T-helper 2 cell treated with Interferon-gamma antibody and Interleukin-4, amounts not matched to agents 100 ng/mL and 5 ng/mL, for 36 hours (primary cell): Measurements from ENCODE around the gene ZNF746. TPM values are rescaled to one million over a fixed set of nuclear protein-coding genes. Genes with fewer than 3 reads are reported as not detected.

Source experiments
- intact Hi-C: fragments of 100-400 bp; cut with micrococcal nuclease; formaldehyde crosslinking; loops from one replicate; pipeline ENCODE4 v1.15.1; 2023
- total RNA-seq: library from RNA; stranded (reverse); gene quantifications from 2 replicates; pipeline ENCODE4 v1.2.3, GENCODE V29; 2022

ZNF746 gene
- total RNA-seq, 1 donor from 2014 or later, result 20.5 TPM

DNA sequence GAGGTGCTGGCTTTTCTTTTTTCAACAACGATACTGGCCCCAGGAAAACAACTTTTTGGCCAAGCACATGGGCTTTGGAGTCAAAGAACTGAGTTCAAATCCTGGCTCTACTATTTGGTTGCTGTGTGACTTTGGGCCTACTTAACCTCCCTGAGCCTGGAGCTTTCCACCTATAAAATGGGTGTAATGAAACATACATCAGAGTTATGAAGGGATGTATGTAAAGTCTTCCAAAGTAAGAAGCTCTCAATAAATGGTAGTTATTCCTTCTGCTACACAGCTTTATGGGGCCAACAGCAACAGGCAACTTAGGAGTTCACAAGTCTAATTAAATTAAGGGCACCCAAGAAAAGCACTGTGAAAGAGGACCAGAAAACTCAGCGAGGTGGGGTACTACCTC is 69.7 kb downstream of the ZNF746 start:
- intact Hi-C loops, result no loop called here

- intact Hi-C loops, result no loop called here
These were observed 70.4 kb downstream of the ZNF746 start for GRCh38 chr7:149427096-149427680.

DNA sequence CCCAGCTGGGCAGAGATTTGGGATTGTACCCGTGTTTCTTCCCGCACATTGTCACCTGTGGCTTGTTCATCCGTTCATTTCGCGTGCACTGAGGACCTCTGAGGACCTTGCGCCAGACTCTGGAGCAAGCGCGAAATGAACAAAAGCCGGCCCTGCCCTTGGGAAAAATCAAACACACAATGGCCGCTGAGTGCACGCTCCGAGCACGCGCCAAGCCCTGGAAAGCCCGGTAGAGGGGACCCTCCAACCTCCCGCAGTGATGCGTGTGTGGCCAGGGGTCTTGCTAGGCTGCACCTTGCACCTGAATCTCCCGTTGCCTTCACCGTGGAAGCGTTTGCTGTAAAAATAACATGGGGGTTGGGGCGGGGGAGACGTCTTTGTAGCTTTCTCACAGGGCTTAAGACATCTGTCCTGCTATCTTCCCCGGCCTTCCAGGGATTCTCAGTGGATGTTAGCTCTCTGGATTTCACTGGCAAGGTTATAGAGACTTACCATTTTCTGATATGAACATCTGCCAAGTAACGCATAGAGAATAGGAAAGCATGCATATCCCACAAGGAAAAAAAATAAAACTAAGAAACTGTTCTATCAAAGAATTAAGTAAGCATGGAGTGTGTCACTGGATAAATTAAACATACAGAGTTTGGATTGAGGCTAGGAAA is 74.0 kb downstream of the ZNF746 start:
- intact Hi-C loops, result loop anchor here (2.0 to 5.0 kb wide), 2 partner anchors 226 to 333 kb away; partner anchors contain the start of genes ZNF282 and ZNF786

DNA sequence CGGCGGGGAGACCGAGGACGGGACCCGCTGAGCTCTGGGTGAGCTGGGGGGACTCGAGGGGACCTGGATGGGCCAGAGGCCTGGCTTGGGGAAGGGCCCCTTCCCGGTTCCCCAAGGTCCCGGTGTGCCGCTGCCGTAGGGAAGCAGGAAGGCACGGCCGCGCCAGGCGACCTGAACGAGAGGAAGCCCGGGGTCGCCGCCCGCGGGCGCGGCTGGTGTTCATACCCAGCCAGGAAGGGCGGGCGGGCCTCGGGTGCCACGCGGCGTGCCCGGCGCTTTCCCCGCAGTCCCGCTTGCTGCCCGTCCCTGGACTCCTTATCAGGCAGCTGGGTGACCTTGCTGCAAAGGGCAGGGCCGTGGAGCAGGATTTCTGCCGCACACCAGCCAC is 74.7 kb downstream of the ZNF746 start:
- intact Hi-C loops, result loop anchor here (1.0 to 5.0 kb wide), 7 partner anchors 37 to 332 kb away; partner anchors contain the start of genes ZNF282, ZNF746, ZNF783 and ZNF786

Other genes starting within 250 kb of the ZNF746 start
- gene ZNF783, start 235.6 kb downstream of the ZNF746 start, total RNA-seq, result 17.1 and 19.5 TPM in 2 replicates
- gene ZNF777, start 36.7 kb downstream of the ZNF746 start, total RNA-seq, result 13.8 and 15.0 TPM in 2 replicates